ENCODE results near the gene EIF5A. TPM values are rescaled to one million over a fixed set of nuclear protein-coding genes. Genes with fewer than 3 reads are reported as not detected.

The EIF5A gene
- total and polyA plus RNA-seq, 2 donors (not counting 3 experiments of a cell fraction or from before 2014, with no cell fraction given), result 650 to 859 TPM

- FAIRE-seq (peak; percentile 91), DNase-seq (ENCODE audit: low read depth, low spot score) (no peak)
- Histone ChIP-seq H3K9ac (replicated peaks; ENCODE audit: extremely low read depth, insufficient read depth, low read length) (peak overlapping the region; percentile 11), H3K9me1 (replicated peaks; ENCODE audit: control insufficient read depth, extremely low read depth, insufficient read depth, low read length) (no peaks in the 10 kb centered on the region), H3K4me1 (ENCODE audit: control insufficient read depth, extremely low read depth, insufficient read depth, low read length) (peaks cover 26% of the 10 kb centered on the region), H3K4me2 (ENCODE audit: insufficient read depth, low read length) (peak overlapping the region; percentile 2), H3K27ac (ENCODE audit: insufficient read depth, low read depth, low read length) (no peak overlapping the region), H4K20me1 (replicated peaks; ENCODE audit: control insufficient read depth, extremely low read depth, insufficient read depth, low read length) (no peaks in the 10 kb centered on the region), H3K9me3 (replicated peaks; ENCODE audit: control insufficient read depth, insufficient read depth, low read length) (no peaks in the 10 kb centered on the region), H3K79me2 (ENCODE audit: control insufficient read depth, insufficient read depth, low read length) (no peaks in the 10 kb centered on the region), H3K4me3 (replicated peaks in 1 of 3; ENCODE audit: insufficient read depth in 1 of 3, low read depth in 1 of 3, low read length in 3 of 3) (peak overlapping the region; percentile 18 to 35 (median 22)), H2AFZ (ENCODE audit: low read depth, low read length) (peak overlapping the region; percentile 81), H3K27me3 (ENCODE audit: control insufficient read depth in 2 of 2, insufficient read depth in 2 of 2, low read length in 2 of 2) (no peaks in the 10 kb centered on the region), H3K36me3 (ENCODE audit: control insufficient read depth in 2 of 2, extremely low read depth in 1 of 2, insufficient read depth in 2 of 2, low read length in 2 of 2) (peaks cover 0 to 5% of the 10 kb centered on the region in 2 experiments)
- no peak for TF ChIP-seq POLR2AphosphoS5 (IDR thresholded peaks at IDR 0.05; ENCODE audit: insufficient read depth, low read depth, low read length)
- TF ChIP-seq POLR2A (IDR thresholded peaks at IDR 0.05; ENCODE audit: low read depth, low read length), result no peak
- no peak for TF ChIP-seq EZH2 (IDR thresholded peaks at IDR 0.05; ENCODE audit: borderline replicate concordance, low read depth, low read length, severe bottlenecking)
- TF ChIP-seq FOS (IDR thresholded peaks at IDR 0.05; ENCODE audit: borderline replicate concordance, insufficient read depth, low read length), result no peak
- TF ChIP-seq, protein P1, sequence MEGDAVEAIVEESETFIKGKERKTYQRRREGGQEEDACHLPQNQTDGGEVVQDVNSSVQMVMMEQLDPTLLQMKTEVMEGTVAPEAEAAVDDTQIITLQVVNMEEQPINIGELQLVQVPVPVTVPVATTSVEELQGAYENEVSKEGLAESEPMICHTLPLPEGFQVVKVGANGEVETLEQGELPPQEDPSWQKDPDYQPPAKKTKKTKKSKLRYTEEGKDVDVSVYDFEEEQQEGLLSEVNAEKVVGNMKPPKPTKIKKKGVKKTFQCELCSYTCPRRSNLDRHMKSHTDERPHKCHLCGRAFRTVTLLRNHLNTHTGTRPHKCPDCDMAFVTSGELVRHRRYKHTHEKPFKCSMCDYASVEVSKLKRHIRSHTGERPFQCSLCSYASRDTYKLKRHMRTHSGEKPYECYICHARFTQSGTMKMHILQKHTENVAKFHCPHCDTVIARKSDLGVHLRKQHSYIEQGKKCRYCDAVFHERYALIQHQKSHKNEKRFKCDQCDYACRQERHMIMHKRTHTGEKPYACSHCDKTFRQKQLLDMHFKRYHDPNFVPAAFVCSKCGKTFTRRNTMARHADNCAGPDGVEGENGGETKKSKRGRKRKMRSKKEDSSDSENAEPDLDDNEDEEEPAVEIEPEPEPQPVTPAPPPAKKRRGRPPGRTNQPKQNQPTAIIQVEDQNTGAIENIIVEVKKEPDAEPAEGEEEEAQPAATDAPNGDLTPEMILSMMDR (IDR thresholded peaks at IDR 0.05; ENCODE audit: extremely low read depth in 1 of 2, insufficient read depth in 1 of 2, low read depth in 1 of 2, low read length in 2 of 2), result no peak
- TF ChIP-seq MYC (IDR thresholded peaks at IDR 0.05; ENCODE audit: low read depth, low read length), result no peak
- TF ChIP-seq, protein P2, sequence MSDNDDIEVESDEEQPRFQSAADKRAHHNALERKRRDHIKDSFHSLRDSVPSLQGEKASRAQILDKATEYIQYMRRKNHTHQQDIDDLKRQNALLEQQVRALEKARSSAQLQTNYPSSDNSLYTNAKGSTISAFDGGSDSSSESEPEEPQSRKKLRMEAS (IDR thresholded peaks at IDR 0.05; ENCODE audit: insufficient read depth, insufficient read length), result no peak
- no peak for TF ChIP-seq GATA2 (IDR thresholded peaks at IDR 0.05; ENCODE audit: insufficient read depth, insufficient read length, low read depth, low read length)
- no peak for TF ChIP-seq JUN (IDR thresholded peaks at IDR 0.05; ENCODE audit: borderline replicate concordance, insufficient read depth, insufficient read length, low read depth)
- dilution Hi-C loops (cut with MboI; ENCODE audit: extremely low pct_ligation_motif_present, low sequenced_read_pairs), result no loop called here
- ChIA-PET POLR2A (interaction anchor here (0.6 kb wide), 1 partner anchor 667 kb away, joined by 9 read pairs; no protein-coding TSS in a partner anchor), CTCF (interaction anchor here (0.6 to 1.5 kb wide), 3 partner anchors 13 to 33 kb away, joined by 3 to 4 read pairs (median 3); partner anchors contain the start of gene SLC2A4)
- intact Hi-C loops (cut with micrococcal nuclease), result no loop called here
- no TSS peak for BruUV-seq (replicated peaks)
These were observed 44.3 kb upstream of the EIF5A start for GRCh38 chr17:7262935-7263800.

All from endothelial cell of umbilical vein (primary cell).